Esophagus muscularis mucosa (tissue), 4 donors: Measurements from ENCODE around the gene FBXO2. TPM values are rescaled to one million over a fixed set of nuclear protein-coding genes. Genes with fewer than 3 reads are reported as not detected.
A peak's percentile ranks its signal among the peaks of the same experiment; 100 is the strongest.

Experiments used
- DNase-seq: peaks from one replicate; pipeline ENCODE4 v3.0.0-alpha.2; 2017; ENCODE audit errors: extremely low spot score
- H3K27ac ChIP-seq, 4 donors: fragments of 200-600 bp; sonication (generic); replicated peaks in 1 of 4; 1 replicate in 3 of 4; 2 replicates in 1 of 4; pipeline ENCODE4 v1.5.1; 2016 to 2019; ENCODE audit warnings: mild to moderate bottlenecking in 1 of 4
- H3K27me3 ChIP-seq, 4 donors: fragments of 200-600 bp; sonication (generic); one replicate each; pipeline versions ENCODE4 v1.5.1 to v1.6.0; 2016 to 2019
- H3K36me3 ChIP-seq, 4 donors: fragments of 200-600 bp; sonication (generic); one replicate each; pipeline ENCODE4 v1.5.1; 2016 to 2019
- H3K4me1 ChIP-seq, 4 donors: fragments of 200-600 bp; sonication (generic); one replicate each; pipeline ENCODE4 v1.5.1; 2016 to 2019
- H3K4me3 ChIP-seq, 4 donors: fragments of 200-600 bp; sonication (generic); 1 replicate in 2 of 4; 2 replicates in 2 of 4; pipeline ENCODE4 v1.5.1; 2016 to 2019; ENCODE audit warnings: mild to moderate bottlenecking in 4 of 4, moderate library complexity in 1 of 4
- H3K9me3 ChIP-seq, 4 donors: fragments of 200-600 bp; sonication (generic); 1 replicate in 3 of 4; 2 replicates in 1 of 4; pipeline ENCODE4 v1.5.1; 2016 to 2019
- EP300 ChIP-seq: sonication (generic); formaldehyde crosslinking; IDR thresholded peaks from one replicate; pipeline ENCODE4 v1.6.1; 2017; ENCODE audit warnings: antibody characterized with exemption
- POLR2A ChIP-seq: fragments of 450-650 bp; IDR thresholded peaks from one replicate; pipeline ENCODE4 v1.6.1; 2017; ENCODE audit warnings: antibody characterized with exemption, moderate library complexity, mild to moderate bottlenecking, low read depth
- POLR2AphosphoS5 ChIP-seq, 2 donors: sonication (generic); formaldehyde crosslinking; IDR thresholded peaks; one replicate each; pipeline ENCODE4 v1.6.1; 2017; ENCODE audit warnings: antibody characterized with exemption in 2 of 2
- WGBS: methylation state at CpG from one replicate; pipeline ENCODE4 v1.1.5; 2018; 5-methylcytosine and 5-hydroxymethylcytosine counted together
- intact Hi-C: fragments of 100-400 bp; cut with DNase I; formaldehyde crosslinking; loops from one replicate; pipeline ENCODE4 v1.15.1; 2023
- total RNA-seq, 4 donors: library from RNA; depleted of rRNA; stranded (reverse); fragments of >200 nt; gene quantifications; one replicate each; pipeline versions ENCODE4 v1.1.0 to v1.2.1, GENCODE V29; 2016
- TF ChIP-seq, protein P1 (sequence below), 3 experiments: fragments of 200-600 bp in 2 of 3; fragments of 450-650 bp in 1 of 3; sonication (generic) in 2 of 3; IDR thresholded peaks; one replicate each; pipeline ENCODE4 v1.5.1; 2017 to 2019; ENCODE audit warnings: antibody characterized with exemption in 3 of 3, mild to moderate bottlenecking in 2 of 3, moderate library complexity in 1 of 3

FBXO2 gene, protein sequence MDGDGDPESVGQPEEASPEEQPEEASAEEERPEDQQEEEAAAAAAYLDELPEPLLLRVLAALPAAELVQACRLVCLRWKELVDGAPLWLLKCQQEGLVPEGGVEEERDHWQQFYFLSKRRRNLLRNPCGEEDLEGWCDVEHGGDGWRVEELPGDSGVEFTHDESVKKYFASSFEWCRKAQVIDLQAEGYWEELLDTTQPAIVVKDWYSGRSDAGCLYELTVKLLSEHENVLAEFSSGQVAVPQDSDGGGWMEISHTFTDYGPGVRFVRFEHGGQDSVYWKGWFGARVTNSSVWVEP
- 10 to 100 TPM in 2 of 4 donors, 1 to 10 TPM in 2; 3.1 to 12.0 (median 8.3) TPM for total RNA-seq

DNA sequence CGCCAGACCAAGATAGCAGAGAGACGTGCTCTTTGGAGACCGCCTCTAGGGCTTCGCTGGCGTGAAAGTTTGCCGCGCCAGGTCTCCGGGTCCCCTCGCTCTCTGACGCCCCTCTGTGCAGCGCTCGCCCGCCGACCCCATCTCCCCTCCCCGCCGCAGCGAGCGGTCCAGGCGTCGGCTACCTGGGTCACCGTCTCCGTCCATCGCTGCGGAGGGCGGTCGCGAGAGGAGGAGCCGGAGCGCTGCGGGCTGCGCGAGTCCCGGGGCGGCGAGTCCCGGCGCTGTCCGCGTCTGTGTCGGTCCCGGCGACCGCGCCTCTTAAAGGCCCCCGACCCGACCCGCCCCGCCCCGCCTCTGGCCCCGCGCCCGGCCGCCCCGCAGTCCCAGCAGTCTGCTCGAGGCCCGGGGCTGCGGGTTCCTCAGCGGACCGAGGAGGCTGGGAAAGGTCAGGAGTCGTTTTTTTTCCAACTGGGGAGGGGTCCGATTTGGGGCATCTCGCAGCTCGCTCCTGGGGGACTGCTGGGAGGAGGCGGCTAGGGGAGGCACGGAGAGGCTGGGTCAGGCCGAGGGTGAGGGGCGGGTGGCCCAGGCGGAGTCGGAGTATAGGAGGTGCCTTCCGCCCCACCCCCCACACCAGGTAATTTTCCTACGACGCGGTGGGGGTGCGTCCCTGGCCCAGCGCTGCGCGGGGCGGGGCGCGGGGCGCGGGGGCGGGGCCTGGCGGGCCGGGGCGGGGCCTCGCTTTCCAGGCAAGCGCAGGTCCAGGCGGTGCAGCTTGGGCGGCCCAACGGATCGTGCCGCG lies at the start of gene FBXO2, which contains the start of gene FBXO44:
TSS of gene FBXO2 (minus strand) at position 293 of the 802 bp plus-strand sequence. CDS start at position 204, 89 bp downstream.
TSS of gene FBXO44 (plus strand) at position 741 of the 802 bp plus-strand sequence. CDS start 959 bp downstream, outside the sequence.
- Histone ChIP-seq H3K4me1 (peaks cover 28 to 44% (median 43%) of the 10 kb centered on the region in 4 donors), H3K27me3 (peaks cover 0 to 19% (median 5%) of the 10 kb centered on the region in 4 donors), H3K36me3 (peaks cover 0 to 25% (median 13%) of the 10 kb centered on the region in 4 donors), H3K4me3 (peak within 1 kb of the TSS; percentile 79 to 95 (median 84)), H3K9me3 (no peaks in the 10 kb centered on the region), H3K27ac (peak within 1 kb of the TSS; percentile 71 to 83 (median 74))
- TF ChIP-seq POLR2A (no peak), EP300 (no peak)
- TF ChIP-seq, protein P1, sequence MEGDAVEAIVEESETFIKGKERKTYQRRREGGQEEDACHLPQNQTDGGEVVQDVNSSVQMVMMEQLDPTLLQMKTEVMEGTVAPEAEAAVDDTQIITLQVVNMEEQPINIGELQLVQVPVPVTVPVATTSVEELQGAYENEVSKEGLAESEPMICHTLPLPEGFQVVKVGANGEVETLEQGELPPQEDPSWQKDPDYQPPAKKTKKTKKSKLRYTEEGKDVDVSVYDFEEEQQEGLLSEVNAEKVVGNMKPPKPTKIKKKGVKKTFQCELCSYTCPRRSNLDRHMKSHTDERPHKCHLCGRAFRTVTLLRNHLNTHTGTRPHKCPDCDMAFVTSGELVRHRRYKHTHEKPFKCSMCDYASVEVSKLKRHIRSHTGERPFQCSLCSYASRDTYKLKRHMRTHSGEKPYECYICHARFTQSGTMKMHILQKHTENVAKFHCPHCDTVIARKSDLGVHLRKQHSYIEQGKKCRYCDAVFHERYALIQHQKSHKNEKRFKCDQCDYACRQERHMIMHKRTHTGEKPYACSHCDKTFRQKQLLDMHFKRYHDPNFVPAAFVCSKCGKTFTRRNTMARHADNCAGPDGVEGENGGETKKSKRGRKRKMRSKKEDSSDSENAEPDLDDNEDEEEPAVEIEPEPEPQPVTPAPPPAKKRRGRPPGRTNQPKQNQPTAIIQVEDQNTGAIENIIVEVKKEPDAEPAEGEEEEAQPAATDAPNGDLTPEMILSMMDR (IDR thresholded peaks at IDR 0.05), result no peak
- no peak for DNase-seq
- WGBS, result 1% methylated on average over 29 of the region's 94 CpGs
- intact Hi-C loops, result loop anchor here (5.0 kb wide), 1 partner anchor 392 kb away; the partner anchor contains the start of gene MTOR

DNA sequence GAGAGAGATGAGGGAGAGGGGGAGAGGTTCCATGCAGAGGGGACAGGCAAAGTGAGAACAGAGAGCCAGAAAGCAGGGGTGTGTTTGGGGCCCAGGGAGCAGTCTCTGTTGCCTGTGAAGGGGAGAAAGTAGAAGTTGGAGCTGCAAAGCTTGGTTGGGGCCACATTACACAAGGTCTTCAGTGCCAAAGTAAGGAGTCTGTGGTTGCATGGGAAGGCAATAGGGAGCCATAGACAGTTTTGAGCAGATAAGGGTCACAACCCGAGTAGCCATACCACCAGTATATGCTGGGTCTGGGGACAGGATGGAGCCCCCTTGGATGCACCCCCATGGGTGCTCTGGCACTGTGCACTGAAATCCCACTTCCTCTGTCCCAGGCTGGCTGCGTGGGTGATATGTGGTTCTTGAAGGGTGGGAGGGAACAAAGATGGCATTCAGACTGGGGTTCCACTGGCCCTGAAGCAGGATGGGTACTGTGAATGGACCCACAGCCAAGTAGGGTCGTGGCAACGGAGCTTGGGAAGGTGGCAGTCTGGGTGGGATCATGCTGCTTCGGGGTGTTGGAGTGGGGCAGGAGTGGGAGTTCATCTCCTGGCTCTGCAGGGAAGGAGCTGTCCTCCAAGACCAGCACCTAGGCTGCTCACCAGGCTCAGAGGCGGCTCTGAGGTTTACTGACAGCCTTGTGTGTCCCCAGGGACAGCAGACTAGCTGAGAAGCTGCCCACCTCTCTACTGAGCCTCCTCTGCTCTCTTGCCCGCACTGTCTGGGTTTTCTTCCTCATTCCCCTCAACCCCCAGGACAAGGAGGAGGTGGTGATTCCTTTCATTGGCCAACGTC lies 49.3 kb upstream of the FBXO2 start:
- H3K27ac ChIP-seq, result no peak overlapping the region
- TF ChIP-seq POLR2A, result no peak
- no peak for TF ChIP-seq POLR2AphosphoS5 (IDR thresholded peaks at IDR 0.05)
- TF ChIP-seq EP300, result no peak
- TF ChIP-seq, protein P1 (IDR thresholded peaks at IDR 0.05), result no peak
- DNase-seq, result no peak
- no peaks in the 10 kb centered on the region for H3K9me3 ChIP-seq
- H3K4me3 ChIP-seq, result no peak overlapping the region
- H3K27me3 ChIP-seq, result peaks cover 0 to 86% (median 14%) of the 10 kb centered on the region in 4 donors
- H3K4me1 ChIP-seq, result peaks cover 9 to 15% (median 11%) of the 10 kb centered on the region in 4 donors
- intact Hi-C loops, result no loop called here
- H3K36me3 ChIP-seq, result no peaks in the 10 kb centered on the region
- WGBS, result 70% methylated on average over 7 of the region's 8 CpGs

DNA sequence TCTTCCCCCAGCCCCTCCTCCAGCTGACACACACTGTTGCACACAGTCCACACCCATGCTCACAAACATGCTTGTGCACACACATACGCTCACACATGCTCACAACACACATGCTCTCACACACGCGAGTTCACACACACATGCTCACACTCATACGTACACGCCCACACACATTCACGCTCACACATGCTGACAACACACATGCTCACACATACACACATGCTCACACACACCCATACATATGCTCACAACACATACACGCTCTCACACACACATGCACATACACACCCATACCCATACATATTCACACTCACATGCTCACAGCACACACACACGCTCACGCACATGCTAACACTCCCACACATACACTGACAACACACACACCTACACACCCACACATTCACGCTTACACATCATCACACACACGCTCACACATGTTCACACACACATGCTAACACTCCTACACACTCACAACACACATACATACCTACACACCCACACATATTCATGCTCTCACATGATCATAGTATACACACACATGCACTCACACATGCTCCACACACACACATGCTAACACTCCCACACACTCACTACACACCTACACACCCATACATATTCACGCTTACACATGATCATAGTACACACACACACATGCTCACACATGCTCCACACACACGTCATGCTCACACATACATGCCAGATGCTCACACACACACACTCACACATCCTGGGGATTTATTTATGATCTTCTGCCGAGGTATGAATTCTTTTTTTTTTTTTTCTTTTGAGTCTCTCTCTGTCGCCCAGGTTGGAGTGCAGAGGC lies 48.0 kb upstream of the FBXO2 start:
- Histone ChIP-seq H3K27ac (no peak overlapping the region), H3K4me1 (peaks cover 0 to 15% (median 11%) of the 10 kb centered on the region in 4 donors), H3K9me3 (no peaks in the 10 kb centered on the region), H3K27me3 (peaks cover 0 to 87% (median 14%) of the 10 kb centered on the region in 4 donors), H3K4me3 (no peak overlapping the region), H3K36me3 (no peaks in the 10 kb centered on the region)
- no peak for DNase-seq
- 80% methylated on average over 15 of the region's 15 CpGs for WGBS
- intact Hi-C loops, result no loop called here
- TF ChIP-seq POLR2AphosphoS5 (IDR thresholded peaks at IDR 0.05) (no peak), POLR2A (no peak), EP300 (no peak)
- TF ChIP-seq, protein P1 (IDR thresholded peaks at IDR 0.05), result no peak

DNA sequence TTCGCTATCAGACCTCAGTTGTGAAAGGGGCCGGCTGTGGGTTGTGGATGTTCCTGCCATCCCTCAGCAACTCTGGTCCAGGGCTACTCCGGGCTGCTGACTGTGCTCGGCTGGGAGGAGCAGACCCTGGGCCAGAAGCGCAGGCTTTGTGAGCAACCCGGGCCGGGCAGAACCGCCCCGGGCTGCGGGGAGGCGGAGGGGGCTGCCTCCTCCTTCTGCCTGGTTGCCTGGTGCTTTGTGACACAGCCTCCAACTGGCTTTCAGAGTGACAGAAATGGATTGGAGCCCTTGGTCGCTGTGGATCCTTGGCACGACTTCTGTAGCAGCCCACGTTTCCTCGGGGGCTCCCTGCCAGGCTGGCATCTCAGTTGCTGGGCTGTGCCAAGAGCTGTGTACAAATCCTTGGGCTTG lies 47.3 kb upstream of the FBXO2 start:
- no peaks in the 10 kb centered on the region for H3K9me3 ChIP-seq
- H3K36me3 ChIP-seq, result no peaks in the 10 kb centered on the region
- TF ChIP-seq POLR2A, result no peak
- TF ChIP-seq EP300, result no peak
- no peak for TF ChIP-seq POLR2AphosphoS5 (IDR thresholded peaks at IDR 0.05)
- TF ChIP-seq, protein P1 (IDR thresholded peaks at IDR 0.05), result no peak
- H3K4me1 ChIP-seq, result peaks cover 0 to 15% (median 11%) of the 10 kb centered on the region in 4 donors
- WGBS, result 42% methylated on average over 5 of the region's 15 CpGs
- intact Hi-C loops, result no loop called here
- no peak for DNase-seq
- H3K4me3 ChIP-seq, result no peak overlapping the region
- peaks cover 0 to 87% (median 14%) of the 10 kb centered on the region in 4 donors for H3K27me3 ChIP-seq
- H3K27ac ChIP-seq, result no peak overlapping the region
